GM12878 (cell line): ENCODE data around the gene ESPL1. TPM values are rescaled to one million over a fixed set of nuclear protein-coding genes. Genes with fewer than 3 reads are reported as not detected.

Source experiments
- ATAC-seq: fragments of 200-7000 bp; cut with Tn5 transposase; 3 replicates; pipeline ENCODE4 v1.9.1; 2020; ENCODE audit warnings: mild to moderate bottlenecking, moderate library complexity
- BruUV-seq: library from RNA; stranded (reverse); fragments of 400-500 nt; replicated peaks from 2 replicates; lab custom pipeline; 2021; lab: Mats Ljungman, UMichigan
- CTCF ChIA-PET: fragments of 300-600 bp; sonication (Branson Sonifier 250); formaldehyde crosslinking; extraction: SDS; loops from one replicate; lab custom pipeline; 2021; ENCODE audit warnings: inconsistent platforms; lab: Yijun Ruan, JAX
- POLR2A ChIA-PET: fragments of 350-600 bp; formaldehyde crosslinking; extraction: SDS; loops from one replicate; lab custom pipeline; 2021; ENCODE audit warnings: inconsistent platforms; lab: Charles Lee
- RAD21 ChIA-PET: fragments of 300-600 bp; sonication (Branson Sonifier 250); formaldehyde crosslinking; loops from one replicate; lab custom pipeline; 2023; ENCODE audit warnings: antibody characterized with exemption; ENCODE audit not compliant: unreplicated experiment; lab: Charles Lee
- SMC1A ChIA-PET: fragments of 300-600 bp; sonication (Branson Sonifier 250); formaldehyde crosslinking; loops from one replicate; lab custom pipeline; 2023; ENCODE audit not compliant: unreplicated experiment, uncharacterized antibody; lab: Charles Lee
- DNase-seq: peaks from one replicate; pipeline ENCODE4 v3.0.0-alpha.2; 2011; ENCODE audit warnings: low read depth, low spot score
- FAIRE-seq: peaks from 3 replicates; lab custom pipeline; 2011; peaks lifted over from hg19 to GRCh38; lab: Jason Lieb, UNC
- H2AFZ ChIP-seq: 2 replicates; pipeline ENCODE4 v1.6.0; 2011; ENCODE audit warnings: low read depth, low read length, control low read depth; ENCODE audit not compliant: control insufficient read depth
- H3K27ac ChIP-seq: 2 replicates; pipeline ENCODE4 v1.5.1; 2011; ENCODE audit warnings: control low read depth; ENCODE audit not compliant: control insufficient read depth, insufficient read depth
- H3K27me3 ChIP-seq, 2 experiments: replicated peaks in 1 of 2; 2 replicates each; pipeline versions ENCODE4 v1.6.0 to v1.6.1; 2011; ENCODE audit warnings: low read length in 1 of 2; ENCODE audit not compliant: control insufficient read depth in 2 of 2, insufficient read depth in 2 of 2
- H3K36me3 ChIP-seq, 2 experiments: 2 replicates each; pipeline ENCODE4 v1.5.1; 2011; ENCODE audit warnings: low read length in 1 of 2; ENCODE audit not compliant: control insufficient read depth in 2 of 2, insufficient read depth in 2 of 2
- H3K4me1 ChIP-seq: 2 replicates; pipeline ENCODE4 v1.6.1; 2011; ENCODE audit warnings: mild to moderate bottlenecking, low read length, moderate library complexity, mixed read lengths; ENCODE audit not compliant: control insufficient read depth, insufficient read depth
- H3K4me2 ChIP-seq: 2 replicates; pipeline ENCODE4 v1.6.0; 2011; ENCODE audit warnings: control low read depth; ENCODE audit not compliant: control insufficient read depth, insufficient read depth
- H3K4me3 ChIP-seq: fragments of 200-600 bp; sonication (generic); 2 replicates; pipeline ENCODE4 v1.5.1; 2016
- H3K79me2 ChIP-seq: 2 replicates; pipeline ENCODE4 v1.6.0; 2011; ENCODE audit warnings: low read length; ENCODE audit not compliant: control insufficient read depth, insufficient read depth
- H3K9ac ChIP-seq: 2 replicates; pipeline ENCODE4 v1.8.0; 2011; ENCODE audit warnings: low read length, control low read depth, mixed read lengths; ENCODE audit not compliant: control insufficient read depth, insufficient read depth
- H3K9me3 ChIP-seq: replicated peaks from 3 replicates; pipeline ENCODE4 v1.5.1; 2011; ENCODE audit warnings: mild to moderate bottlenecking, low read length; ENCODE audit not compliant: control insufficient read depth, insufficient read depth
- H4K20me1 ChIP-seq: 2 replicates; pipeline ENCODE4 v1.6.0; 2011; ENCODE audit not compliant: control insufficient read depth, insufficient read depth
- ASH2L ChIP-seq: fragments of 300-600, 200-600 bp; sonication (generic); IDR thresholded peaks from 2 replicates; pipeline ENCODE4 v1.6.1; 2017; ENCODE audit warnings: low read depth, mild to moderate bottlenecking, borderline replicate concordance
- BCL11A ChIP-seq: IDR thresholded peaks from 2 replicates; pipeline ENCODE4 v1.6.1; 2011; ENCODE audit warnings: low read depth, low read length
- EZH2 ChIP-seq: IDR thresholded peaks from 2 replicates; pipeline ENCODE4 v1.6.1; 2012; ENCODE audit warnings: low read depth, mild to moderate bottlenecking, control low read depth, inconsistent platforms, low read length, borderline replicate concordance; ENCODE audit not compliant: control insufficient read depth
- FOXK2 ChIP-seq: fragments of 450-650 bp; IDR thresholded peaks from 2 replicates; pipeline ENCODE4 v1.6.1; 2017; ENCODE audit warnings: mild to moderate bottlenecking, moderate library complexity
- GATAD2B ChIP-seq: fragments of 450-650 bp; conservative IDR thresholded peaks from 2 replicates; pipeline ENCODE4 v1.6.1; 2017; ENCODE audit warnings: low read depth, mild to moderate bottlenecking, moderate library complexity
- HCFC1 ChIP-seq: fragments of 150-350 bp; IDR thresholded peaks from 2 replicates; pipeline ENCODE4 v1.6.1; 2014; ENCODE audit warnings: low read length
- LARP7 ChIP-seq: fragments of 450-650 bp; IDR thresholded peaks from 2 replicates; pipeline ENCODE4 v1.6.1; 2017; ENCODE audit warnings: mild to moderate bottlenecking
- MEF2A ChIP-seq: IDR thresholded peaks from 2 replicates; pipeline ENCODE4 v1.6.1; 2011; ENCODE audit warnings: low read depth, mild to moderate bottlenecking, low read length, moderate library complexity; ENCODE audit not compliant: insufficient read depth
- MXI1 ChIP-seq: fragments of 150-350 bp; IDR thresholded peaks from 2 replicates; pipeline ENCODE4 v1.6.1; 2011; ENCODE audit warnings: low read depth, mild to moderate bottlenecking, inconsistent platforms, low read length, improper control_type of control experiment
- RFX5 ChIP-seq: IDR thresholded peaks from 2 replicates; pipeline ENCODE4 v1.6.1; 2011; ENCODE audit warnings: low read depth, low read length, improper control_type of control experiment
- SPI1 ChIP-seq: IDR thresholded peaks from 2 replicates; pipeline ENCODE4 v1.6.1; 2011; ENCODE audit warnings: low read depth, mild to moderate bottlenecking, low read length, moderate library complexity, borderline replicate concordance; ENCODE audit not compliant: insufficient read depth
- SREBF1 ChIP-seq: IDR thresholded peaks from 2 replicates; pipeline ENCODE4 v1.6.1; 2012; ENCODE audit warnings: mild to moderate bottlenecking, low read length
- SRF ChIP-seq, 2 experiments: IDR thresholded peaks; 2 replicates each; pipeline ENCODE4 v1.6.1; 2011; ENCODE audit warnings: low read depth in 2 of 2, low read length in 2 of 2, mild to moderate bottlenecking in 1 of 2, moderate library complexity in 1 of 2
- STAT1 ChIP-seq: fragments of 450-650 bp; conservative IDR thresholded peaks from 2 replicates; pipeline ENCODE4 v1.6.1; 2014; ENCODE audit warnings: antibody characterized with exemption, mild to moderate bottlenecking
- ZBED1 ChIP-seq: IDR thresholded peaks from 2 replicates; pipeline ENCODE4 v1.6.1; 2016; ENCODE audit warnings: borderline replicate concordance
- WGBS: methylation state at CpG from one replicate; pipeline ENCODE4 v1.1.6; 2016; ENCODE audit warnings: low lambda C conversion rate; ENCODE audit not compliant: insufficient replicate concordance, insufficient coverage; ENCODE audit errors: missing lambda C conversion rate; 5-methylcytosine and 5-hydroxymethylcytosine counted together
- in situ Hi-C: fragments of 300-500 bp; cut with MboI; formaldehyde crosslinking; loops from 9 replicates; pipeline ENCODE4 v1.14.3; 2018; ENCODE audit warnings: mixed read lengths
- intact Hi-C: fragments of 100-400 bp; cut with micrococcal nuclease; formaldehyde crosslinking; loops from one replicate; pipeline ENCODE4 v1.14.2; 2022; ENCODE audit not compliant: unreplicated experiment
- polyA plus RNA-seq, 11 experiments: library from polyadenylated mRNA; depleted of rRNA in 4 of 11; unstranded in 6 of 11; stranded (reverse) in 5 of 11; fragments of >200 nt; fragmentation: Nextera tagmentation in 4 of 11; fragmentation: Illumina TruSeq in 1 of 11; extraction: Ambion mirVana in 4 of 11; extraction: Trizol in 1 of 11; gene quantifications; 1 replicate in 1 of 11; 2 replicates in 10 of 11; pipeline versions ENCODE4 v1.2.1 to v1.2.3, GENCODE V29; 2011 to 2016; ENCODE audit warnings: inconsistent platforms in 2 of 11, missing spikeins in 2 of 11, low read depth in 1 of 11
- total RNA-seq, 4 experiments: library from RNA; depleted of rRNA in 3 of 4; stranded (reverse); fragments of >200 nt in 3 of 4; fragmentation: Illumina TruSeq in 1 of 4; extraction: Trizol in 1 of 4; gene quantifications; 2 replicates each; pipeline versions ENCODE4 v1.2.1 to v1.2.3, GENCODE V29; 2013 to 2021
- TF ChIP-seq, protein P1 (sequence below): fragments of 450-650 bp; IDR thresholded peaks from 2 replicates; pipeline ENCODE4 v1.6.1; 2016; ENCODE audit warnings: mild to moderate bottlenecking
- TF ChIP-seq, protein P2 (sequence below): fragments of 450-650 bp; formaldehyde crosslinking; IDR thresholded peaks from 2 replicates; pipeline ENCODE4 v1.4.0; 2020; ENCODE audit warnings: mild to moderate bottlenecking, moderate library complexity
- TF ChIP-seq, protein P3 (sequence below): fragments of 450-650 bp; IDR thresholded peaks from 2 replicates; pipeline ENCODE4 v1.6.1; 2017; ENCODE audit warnings: mild to moderate bottlenecking, low read depth, inconsistent platforms; ENCODE audit not compliant: poor library complexity, severe bottlenecking

ESPL1 gene
- total and polyA plus RNA-seq, 10 of the 15 experiments (the other 5 are each of a cell fraction or from before 2014, with no cell fraction given): 2.1 to 61.9 (median 21.2) TPM

GRCh38 chr12:53287741-53288216, 19.7 kb downstream of the ESPL1 start:
- H3K27ac ChIP-seq: no peak overlapping the region
- H3K79me2 ChIP-seq: no peaks in the 10 kb centered on the region
- H3K36me3 ChIP-seq: peaks cover 29 to 30% of the 10 kb centered on the region in 2 experiments
- DNase-seq: peak; percentile 17
- ChIA-PET POLR2A (no interaction called here), RAD21 (interaction anchor here (0.6 to 8.2 kb wide), 10 partner anchors 19 to 222 kb away, joined by 3 to 102 read pairs (median 4); no protein-coding TSS in a partner anchor), SMC1A (interaction anchor here (0.8 to 10.8 kb wide), 9 partner anchors 10 to 221 kb away, joined by 3 to 96 read pairs (median 3); partner anchors contain the start of gene ESPL1), CTCF (interaction anchor here (0.5 to 12.9 kb wide), 17 partner anchors 9 to 222 kb away, joined by 3 to 315 read pairs (median 6); partner anchors contain the start of genes AAAS, ESPL1 and ITGB7)
- H3K4me3 ChIP-seq: no peak overlapping the region
- WGBS: 70% methylated on average over 11 of the region's 11 CpGs
- no peaks in the 10 kb centered on the region for H3K27me3 ChIP-seq
- ATAC-seq: peak; percentile 99
- in situ Hi-C loops (loop anchor here (5.0 kb wide), 2 partner anchors 75 to 125 kb away; no protein-coding TSS in a partner anchor), intact Hi-C loops (loop anchor here (1.0 kb wide), 3 partner anchors 74 to 221 kb away; no protein-coding TSS in a partner anchor)
- H4K20me1 ChIP-seq: no peaks in the 10 kb centered on the region
- no peak overlapping the region for H3K4me2 ChIP-seq
- no peak overlapping the region for H3K9ac ChIP-seq
- FAIRE-seq: peak; percentile 99
- H3K9me3 ChIP-seq: no peaks in the 10 kb centered on the region
- H2AFZ ChIP-seq: no peak overlapping the region; the same call in 1 of the 2 replicates
- no peaks in the 10 kb centered on the region for H3K4me1 ChIP-seq
- no TSS peak for BruUV-seq
- TF ChIP-seq SREBF1: no peak
- TF ChIP-seq FOXK2: no peak
- TF ChIP-seq, protein P1, sequence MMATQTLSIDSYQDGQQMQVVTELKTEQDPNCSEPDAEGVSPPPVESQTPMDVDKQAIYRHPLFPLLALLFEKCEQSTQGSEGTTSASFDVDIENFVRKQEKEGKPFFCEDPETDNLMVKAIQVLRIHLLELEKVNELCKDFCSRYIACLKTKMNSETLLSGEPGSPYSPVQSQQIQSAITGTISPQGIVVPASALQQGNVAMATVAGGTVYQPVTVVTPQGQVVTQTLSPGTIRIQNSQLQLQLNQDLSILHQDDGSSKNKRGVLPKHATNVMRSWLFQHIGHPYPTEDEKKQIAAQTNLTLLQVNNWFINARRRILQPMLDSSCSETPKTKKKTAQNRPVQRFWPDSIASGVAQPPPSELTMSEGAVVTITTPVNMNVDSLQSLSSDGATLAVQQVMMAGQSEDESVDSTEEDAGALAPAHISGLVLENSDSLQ: peak; percentile 20; the same call in 1 of the 2 replicates
- TF ChIP-seq STAT1: no peak
- TF ChIP-seq BCL11A: no peak
- no peak for TF ChIP-seq GATAD2B
- no peak for TF ChIP-seq ASH2L
- TF ChIP-seq EZH2: no peak
- TF ChIP-seq SRF (IDR thresholded peaks at IDR 0.05; ENCODE audit: low read depth in 2 of 2, low read length in 2 of 2): no peak
- TF ChIP-seq, protein P2, sequence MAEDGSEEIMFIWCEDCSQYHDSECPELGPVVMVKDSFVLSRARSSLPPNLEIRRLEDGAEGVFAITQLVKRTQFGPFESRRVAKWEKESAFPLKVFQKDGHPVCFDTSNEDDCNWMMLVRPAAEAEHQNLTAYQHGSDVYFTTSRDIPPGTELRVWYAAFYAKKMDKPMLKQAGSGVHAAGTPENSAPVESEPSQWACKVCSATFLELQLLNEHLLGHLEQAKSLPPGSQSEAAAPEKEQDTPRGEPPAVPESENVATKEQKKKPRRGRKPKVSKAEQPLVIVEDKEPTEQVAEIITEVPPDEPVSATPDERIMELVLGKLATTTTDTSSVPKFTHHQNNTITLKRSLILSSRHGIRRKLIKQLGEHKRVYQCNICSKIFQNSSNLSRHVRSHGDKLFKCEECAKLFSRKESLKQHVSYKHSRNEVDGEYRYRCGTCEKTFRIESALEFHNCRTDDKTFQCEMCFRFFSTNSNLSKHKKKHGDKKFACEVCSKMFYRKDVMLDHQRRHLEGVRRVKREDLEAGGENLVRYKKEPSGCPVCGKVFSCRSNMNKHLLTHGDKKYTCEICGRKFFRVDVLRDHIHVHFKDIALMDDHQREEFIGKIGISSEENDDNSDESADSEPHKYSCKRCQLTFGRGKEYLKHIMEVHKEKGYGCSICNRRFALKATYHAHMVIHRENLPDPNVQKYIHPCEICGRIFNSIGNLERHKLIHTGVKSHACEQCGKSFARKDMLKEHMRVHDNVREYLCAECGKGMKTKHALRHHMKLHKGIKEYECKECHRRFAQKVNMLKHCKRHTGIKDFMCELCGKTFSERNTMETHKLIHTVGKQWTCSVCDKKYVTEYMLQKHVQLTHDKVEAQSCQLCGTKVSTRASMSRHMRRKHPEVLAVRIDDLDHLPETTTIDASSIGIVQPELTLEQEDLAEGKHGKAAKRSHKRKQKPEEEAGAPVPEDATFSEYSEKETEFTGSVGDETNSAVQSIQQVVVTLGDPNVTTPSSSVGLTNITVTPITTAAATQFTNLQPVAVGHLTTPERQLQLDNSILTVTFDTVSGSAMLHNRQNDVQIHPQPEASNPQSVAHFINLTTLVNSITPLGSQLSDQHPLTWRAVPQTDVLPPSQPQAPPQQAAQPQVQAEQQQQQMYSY: no peak
- TF ChIP-seq, protein P3, sequence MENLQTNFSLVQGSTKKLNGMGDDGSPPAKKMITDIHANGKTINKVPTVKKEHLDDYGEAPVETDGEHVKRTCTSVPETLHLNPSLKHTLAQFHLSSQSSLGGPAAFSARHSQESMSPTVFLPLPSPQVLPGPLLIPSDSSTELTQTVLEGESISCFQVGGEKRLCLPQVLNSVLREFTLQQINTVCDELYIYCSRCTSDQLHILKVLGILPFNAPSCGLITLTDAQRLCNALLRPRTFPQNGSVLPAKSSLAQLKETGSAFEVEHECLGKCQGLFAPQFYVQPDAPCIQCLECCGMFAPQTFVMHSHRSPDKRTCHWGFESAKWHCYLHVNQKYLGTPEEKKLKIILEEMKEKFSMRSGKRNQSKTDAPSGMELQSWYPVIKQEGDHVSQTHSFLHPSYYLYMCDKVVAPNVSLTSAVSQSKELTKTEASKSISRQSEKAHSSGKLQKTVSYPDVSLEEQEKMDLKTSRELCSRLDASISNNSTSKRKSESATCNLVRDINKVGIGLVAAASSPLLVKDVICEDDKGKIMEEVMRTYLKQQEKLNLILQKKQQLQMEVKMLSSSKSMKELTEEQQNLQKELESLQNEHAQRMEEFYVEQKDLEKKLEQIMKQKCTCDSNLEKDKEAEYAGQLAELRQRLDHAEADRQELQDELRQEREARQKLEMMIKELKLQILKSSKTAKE: no peak
- no peak for TF ChIP-seq HCFC1
- no peak for TF ChIP-seq SPI1
- TF ChIP-seq MXI1: no peak
- no peak for TF ChIP-seq MEF2A
- TF ChIP-seq RFX5: no peak
- no peak for TF ChIP-seq ZBED1
- TF ChIP-seq LARP7: no peak
